NOMO-1 (cell line): ENCODE measurements around the gene KLHL5.

Source experiments
- DNase-seq, 2 experiments: peaks; one replicate each; lab custom pipeline; 2025; ENCODE audit not compliant: unreplicated experiment in 2 of 2; lab: John Stamatoyannopoulos, UW

Gene KLHL5

GRCh38 chr4:39043058-39043860, 18.8 kb upstream of the KLHL5 start:
- DNase-seq = peak in 1 of 2 experiments; percentile 32

GRCh38 chr4:39043861-39044363, 18.1 kb upstream of the KLHL5 start:
- DNase-seq = peak in 1 of 2 experiments; percentile 34

GRCh38 chr4:39044364-39044955, 17.6 kb upstream of the KLHL5 start:
- peak; percentile 76 to 77 for DNase-seq

GRCh38 chr4:39044956-39045826, 16.8 kb upstream of the KLHL5 start:
- peak in 1 of 2 experiments; percentile 45 for DNase-seq

GRCh38 chr4:39045827-39046221, 16.2 kb upstream of the KLHL5 start:
- peak in 1 of 2 experiments; percentile 59 for DNase-seq

- DNase-seq = peak; percentile 27 to 59
Observed at GRCh38 chr4:39046249-39046648, 15.8 kb upstream of the KLHL5 start.

GRCh38 chr4:39047681-39048080, 14.4 kb upstream of the KLHL5 start:
- no peak for DNase-seq

- no peak for DNase-seq
Observed at GRCh38 chr4:39048311-39048710, 13.7 kb upstream of the KLHL5 start.

- no peak for DNase-seq
Observed at GRCh38 chr4:39050590-39050989, 11.4 kb upstream of the KLHL5 start.

GRCh38 chr4:39051492-39051891, 10.5 kb upstream of the KLHL5 start:
- no peak for DNase-seq

GRCh38 chr4:39053983-39054382, 8.0 kb upstream of the KLHL5 start:
- DNase-seq = no peak

- no peak for DNase-seq
Observed at GRCh38 chr4:39054497-39054896, 7.5 kb upstream of the KLHL5 start.

- DNase-seq = no peak
Observed at GRCh38 chr4:39056023-39056422, 6.0 kb upstream of the KLHL5 start.

- no peak for DNase-seq
Observed at GRCh38 chr4:39061457-39061856, 575 bp upstream of the KLHL5 start.

- no peak for DNase-seq
Observed at GRCh38 chr4:39062770-39063097, 702 bp downstream of the KLHL5 start.

GRCh38 chr4:39063430-39063829, 1.4 kb downstream of the KLHL5 start:
- DNase-seq = no peak

GRCh38 chr4:39066371-39066770, 4.3 kb downstream of the KLHL5 start:
- DNase-seq = no peak

- no peak for DNase-seq
Observed at GRCh38 chr4:39067031-39067430, 5.0 kb downstream of the KLHL5 start.

GRCh38 chr4:39067451-39067850, 5.4 kb downstream of the KLHL5 start:
- no peak for DNase-seq

GRCh38 chr4:39068907-39069306, 6.9 kb downstream of the KLHL5 start:
- no peak for DNase-seq

GRCh38 chr4:39078829-39079228, 16.8 kb downstream of the KLHL5 start:
- no peak for DNase-seq
